Middle frontal gyrus (tissue), 1 donor: ENCODE results near the gene EHF.
"Not testable (repeated sequence)": the region's sequence is repeated elsewhere in the genome, so short reads cannot be mapped to it uniquely, and the experiment has no call there.

Experiments
- DNase-seq: peaks from one replicate; pipeline ENCODE4 v3.0.0-alpha.2; 2015; ENCODE audit warnings: low spot score; ENCODE audit errors: extremely low spot score

Gene EHF

DNA sequence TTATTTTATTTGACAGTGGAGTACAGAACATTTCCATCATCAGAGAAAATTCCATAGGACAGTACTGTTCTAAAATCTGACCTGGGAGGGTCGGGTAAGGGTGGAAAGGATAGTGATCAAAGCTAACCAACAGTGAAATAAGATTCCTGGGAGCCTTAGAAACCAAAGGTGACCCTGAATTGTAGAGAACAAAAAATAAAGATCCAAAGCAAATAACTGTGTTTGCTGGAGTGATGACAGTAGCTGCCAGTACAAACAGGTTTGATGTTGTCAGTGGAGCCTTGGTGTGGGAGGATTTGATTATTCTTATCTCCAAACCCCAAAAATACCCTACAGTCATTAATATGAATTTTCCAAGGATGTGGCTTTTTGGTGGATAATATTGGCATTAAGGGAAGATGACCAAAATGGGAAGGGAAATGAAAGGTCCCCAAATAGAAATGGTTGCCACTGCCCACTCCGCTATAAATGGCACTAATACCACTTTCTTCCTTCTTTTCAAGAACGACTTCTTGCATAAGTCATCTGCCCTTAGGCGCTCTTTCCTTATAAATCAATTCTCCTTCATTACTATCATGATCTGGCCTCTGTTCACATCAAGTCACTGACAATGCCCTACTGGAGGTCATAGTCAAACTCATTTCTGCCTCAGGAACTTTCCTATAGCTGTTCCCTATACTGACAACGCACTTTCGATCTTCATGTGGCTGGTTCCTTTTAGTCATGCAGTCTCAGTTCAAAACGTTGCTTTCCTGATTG, 44.4 kb downstream of the EHF start:
- DNase-seq = no peak

DNA sequence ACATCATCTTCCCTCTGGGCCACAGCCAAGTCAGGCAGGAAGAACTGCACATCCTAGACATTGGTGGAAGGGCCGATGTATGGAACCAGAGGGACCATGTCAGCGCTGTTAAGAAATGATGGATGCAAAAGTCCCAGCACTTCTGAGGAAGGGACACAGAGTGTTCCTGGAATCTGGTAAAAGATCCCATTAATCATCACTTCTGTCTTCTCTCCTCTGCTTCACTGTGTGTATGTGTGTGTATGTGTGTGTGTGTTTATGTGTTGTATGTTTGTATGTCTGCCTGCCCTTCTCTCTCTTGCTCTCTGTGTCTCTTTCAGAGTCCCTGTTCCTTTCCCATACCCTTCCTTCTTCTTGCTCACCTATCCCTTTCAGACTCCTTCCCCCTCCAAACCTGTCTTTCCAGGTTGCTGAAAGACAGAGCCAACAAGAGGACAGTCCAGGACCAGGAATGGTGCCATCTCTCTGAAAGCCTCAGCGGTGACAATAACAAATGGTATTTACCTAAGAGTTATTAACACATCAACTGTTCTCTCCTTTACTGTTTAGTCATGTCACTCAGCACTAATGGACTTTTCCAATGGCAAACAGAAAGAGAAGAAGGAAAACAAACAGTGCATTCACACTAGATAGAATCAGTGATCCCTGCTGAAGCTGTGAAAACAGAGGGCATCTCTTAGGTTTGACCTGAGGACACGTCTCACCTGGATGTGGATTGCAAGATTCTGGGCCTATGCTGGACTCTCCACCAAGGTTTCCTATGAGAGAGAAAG, 47.1 kb downstream of the EHF start:
- DNase-seq = no peak

DNA sequence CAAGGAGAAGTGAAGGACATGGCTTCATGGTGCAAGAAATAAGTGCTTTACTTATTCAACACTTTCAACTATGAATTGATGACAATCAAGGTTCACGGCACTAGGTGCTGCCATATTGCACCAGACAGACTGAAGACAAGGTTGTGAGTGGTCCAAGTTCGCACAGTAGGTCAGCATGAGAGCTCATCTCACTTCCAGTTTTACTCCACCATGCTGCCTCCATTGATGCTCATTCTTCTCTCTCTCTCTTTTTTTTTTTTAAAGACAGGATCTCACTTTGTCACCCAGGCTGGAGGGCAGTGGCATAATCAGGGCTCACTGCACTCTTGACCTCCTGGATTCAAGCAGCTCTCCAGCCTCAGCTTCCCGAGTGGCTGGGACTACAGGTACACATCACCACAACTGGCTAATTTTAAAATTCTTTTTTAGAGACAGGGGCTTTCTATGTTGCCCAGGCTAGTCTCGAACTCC, 47.7 kb downstream of the EHF start:
- no peak for DNase-seq

DNA sequence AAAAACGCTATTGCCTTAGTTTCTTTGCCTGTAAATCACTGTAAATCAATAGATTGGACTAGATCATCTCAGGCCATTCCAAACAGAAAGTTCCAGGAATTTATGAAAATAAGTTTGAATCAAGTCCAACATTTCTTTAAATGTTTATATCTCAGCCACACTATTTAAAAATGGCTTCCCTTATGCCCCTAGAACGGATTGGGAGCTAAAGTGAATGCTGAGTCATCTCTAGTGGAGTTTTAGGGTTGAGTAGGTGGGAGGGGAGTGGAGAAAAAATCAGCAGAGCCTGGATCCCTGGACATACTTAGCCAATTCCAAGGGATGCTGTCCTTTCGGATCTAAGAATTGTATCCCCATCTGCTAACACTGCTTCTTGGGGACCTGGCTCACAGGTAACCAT, 48.6 kb downstream of the EHF start:
- DNase-seq = no peak

DNA sequence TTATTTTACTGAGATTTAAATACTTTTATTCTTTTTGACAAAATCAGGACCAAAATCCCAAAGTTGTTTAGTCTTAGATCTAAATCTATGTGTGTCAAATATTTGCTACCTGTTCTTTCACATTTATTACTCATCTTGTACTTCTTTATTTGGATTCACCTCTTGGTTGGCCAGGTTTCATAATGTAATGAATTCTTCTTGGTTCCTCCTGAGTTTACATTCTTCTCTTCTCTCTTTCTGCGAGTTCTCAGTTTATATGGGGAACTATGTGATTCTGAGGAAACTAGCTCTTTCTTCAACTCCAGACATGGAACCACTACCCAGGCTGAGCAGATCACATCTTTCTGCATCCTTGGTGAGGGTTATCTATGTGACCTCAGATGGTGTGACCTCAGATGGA, 50.2 kb downstream of the EHF start:
- no peak for DNase-seq

DNA sequence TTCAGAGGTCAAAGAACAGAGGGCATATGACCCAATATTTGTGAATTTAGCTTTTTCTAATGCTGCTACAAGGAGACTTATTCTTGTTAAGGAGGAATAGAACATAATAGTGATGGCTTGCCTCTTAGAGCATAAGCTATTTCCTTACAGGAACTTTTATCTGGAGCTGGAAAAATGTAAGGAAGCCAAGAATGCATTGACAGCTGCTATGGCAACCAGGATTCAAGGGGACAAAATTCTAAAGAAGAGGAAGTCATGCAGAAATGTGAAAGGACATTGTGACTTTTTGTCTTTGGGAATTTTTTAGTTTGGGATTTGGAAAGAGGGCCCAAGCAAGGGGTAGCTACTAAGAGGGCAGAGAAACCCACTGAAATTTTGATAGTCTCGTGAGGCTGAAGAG, 51.1 kb downstream of the EHF start:
- DNase-seq = no peak

DNA sequence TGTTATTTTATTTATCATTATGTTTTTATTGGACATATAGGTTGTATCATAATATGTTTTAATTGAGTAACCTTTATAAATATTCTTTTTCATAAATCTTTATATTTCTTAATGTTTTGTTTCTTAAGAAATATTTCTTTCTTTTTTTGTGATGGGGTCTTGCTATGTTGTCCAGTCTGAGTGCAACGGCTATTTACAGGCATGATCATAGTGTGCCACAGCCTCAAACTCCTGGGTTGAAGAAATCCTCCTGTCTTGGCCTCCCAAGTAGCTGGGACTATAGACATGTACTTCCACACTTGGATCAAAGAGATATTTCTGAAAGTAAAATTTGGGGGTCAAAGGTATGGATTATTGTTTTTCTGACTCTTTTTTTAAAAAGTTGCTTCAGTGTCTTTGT, 53.1 kb downstream of the EHF start:
- DNase-seq = no peak

DNA sequence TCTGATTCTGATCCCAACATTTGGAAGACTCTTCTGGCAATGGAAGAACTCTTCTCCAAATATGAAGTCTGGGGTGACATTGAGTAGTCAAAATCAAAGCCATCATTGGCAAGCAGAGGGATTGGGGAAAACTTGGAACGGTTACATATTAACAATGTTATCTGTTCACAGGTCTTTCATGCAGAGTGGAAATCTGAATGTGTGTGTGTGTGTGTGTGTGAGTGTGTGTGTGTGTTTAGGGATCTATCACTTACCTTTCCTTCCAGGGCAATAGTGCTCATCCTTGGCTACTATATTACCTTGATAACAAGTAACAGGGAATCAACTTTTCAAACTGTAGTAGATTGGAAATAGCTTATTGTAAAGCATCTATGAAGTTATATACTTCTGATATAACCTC, 55.3 kb downstream of the EHF start:
- DNase-seq = no peak

DNA sequence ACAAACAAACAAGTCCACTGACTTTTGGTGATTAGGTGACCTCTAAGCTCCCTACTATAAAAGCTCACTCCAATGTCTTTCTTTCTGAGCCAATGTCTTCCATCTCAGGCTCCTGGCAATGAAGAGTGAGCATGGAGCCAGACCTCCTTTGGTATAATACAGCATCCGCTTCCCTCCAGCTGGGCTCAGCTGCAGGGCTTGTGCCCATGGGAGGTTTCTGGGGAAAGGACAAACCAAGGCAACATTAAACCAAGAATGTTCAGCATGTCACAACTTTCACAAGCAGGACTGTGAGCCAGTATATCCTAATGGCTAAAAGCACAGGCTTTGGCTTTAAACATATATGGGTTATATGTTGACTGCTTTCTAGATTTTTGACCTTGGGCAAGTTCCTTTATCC, 58.8 kb downstream of the EHF start:
- no peak for DNase-seq

DNA sequence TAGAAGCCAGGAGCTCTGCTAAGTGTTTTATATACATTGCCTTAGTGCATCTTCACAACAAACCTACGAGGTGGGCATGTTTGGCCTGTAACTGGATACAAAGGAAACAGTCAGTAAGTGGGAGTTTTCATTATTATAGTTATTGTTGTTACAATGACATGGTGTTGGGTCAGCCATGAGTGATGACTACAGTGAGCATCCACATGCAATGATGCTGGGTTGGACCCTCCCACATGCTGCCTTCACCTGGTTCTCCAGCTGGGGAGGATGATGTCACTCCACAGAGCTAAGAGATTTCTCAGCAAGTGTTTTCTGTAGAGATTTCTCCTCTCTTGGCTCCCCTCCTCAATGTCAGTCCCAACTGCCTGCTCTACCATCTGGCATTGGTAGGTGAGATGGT, 59.3 kb downstream of the EHF start:
- DNase-seq = no peak

DNA sequence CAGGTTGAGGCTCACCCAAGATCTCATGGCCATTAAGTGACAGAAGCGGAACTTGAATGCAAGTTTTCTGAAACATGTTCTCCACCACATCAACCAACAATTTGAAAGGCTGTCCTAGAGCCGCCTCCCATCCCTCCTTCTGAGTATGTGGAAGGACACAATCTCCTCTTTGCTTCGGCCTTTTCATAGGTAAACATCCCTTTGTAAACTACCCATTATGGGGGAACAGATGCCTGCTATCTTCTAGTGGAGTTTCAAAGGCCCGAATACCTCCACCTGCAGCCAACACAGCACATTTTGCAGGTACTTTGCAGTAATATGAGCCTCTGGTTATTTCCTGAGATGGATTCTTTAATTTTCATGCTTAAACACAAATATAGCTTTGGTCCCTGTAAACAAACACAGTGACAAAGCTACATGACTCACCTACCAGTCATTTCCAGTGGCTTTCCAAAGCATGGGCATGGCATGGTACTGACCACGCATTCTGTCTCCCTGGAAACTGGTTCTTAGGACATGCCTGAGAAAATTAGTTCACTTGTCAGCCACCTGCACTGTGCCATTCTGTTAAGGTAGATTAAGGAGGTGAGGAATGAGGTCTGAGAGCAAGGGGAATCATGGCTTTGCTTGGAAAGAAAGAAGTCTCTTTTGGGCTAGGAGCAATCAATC, 60.2 kb downstream of the EHF start:
- no peak for DNase-seq

DNA sequence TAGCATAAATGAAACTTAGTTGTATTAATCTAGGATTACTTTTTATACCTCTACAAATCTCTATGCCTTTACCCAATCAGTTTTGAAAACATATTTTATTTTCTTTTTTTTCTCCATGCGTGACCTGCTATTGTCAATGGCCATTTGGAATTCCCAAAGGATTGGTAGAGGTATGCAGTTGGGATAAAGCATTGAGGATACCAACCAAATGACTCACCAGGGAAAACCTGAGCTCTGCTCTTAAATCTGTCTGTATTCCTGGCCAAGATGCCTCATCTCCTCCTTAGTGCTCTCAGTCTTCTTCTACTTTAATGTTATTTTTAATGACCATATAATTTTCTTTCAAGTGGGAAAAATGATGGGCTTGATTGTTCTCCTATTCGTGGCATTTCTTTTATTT, 61.9 kb downstream of the EHF start:
- DNase-seq = no peak

DNA sequence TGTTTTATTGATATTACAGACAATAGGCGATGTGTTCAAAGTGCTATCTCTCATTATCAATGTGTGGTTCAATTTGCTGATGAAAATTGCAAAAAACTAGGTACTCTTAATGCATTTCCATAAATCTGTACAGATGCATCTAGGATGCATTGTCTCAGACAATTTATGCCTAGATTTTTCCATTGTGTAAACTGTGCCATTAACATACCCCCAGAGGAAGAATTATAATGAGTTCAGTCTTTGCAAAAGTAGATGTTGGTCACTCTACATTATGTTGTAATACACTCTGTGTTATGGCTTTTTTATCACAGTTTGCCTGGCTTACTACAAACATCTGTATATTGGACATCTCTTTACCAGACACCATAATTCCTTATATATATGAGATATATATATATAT, 62.5 kb downstream of the EHF start:
- DNase-seq = no peak

DNA sequence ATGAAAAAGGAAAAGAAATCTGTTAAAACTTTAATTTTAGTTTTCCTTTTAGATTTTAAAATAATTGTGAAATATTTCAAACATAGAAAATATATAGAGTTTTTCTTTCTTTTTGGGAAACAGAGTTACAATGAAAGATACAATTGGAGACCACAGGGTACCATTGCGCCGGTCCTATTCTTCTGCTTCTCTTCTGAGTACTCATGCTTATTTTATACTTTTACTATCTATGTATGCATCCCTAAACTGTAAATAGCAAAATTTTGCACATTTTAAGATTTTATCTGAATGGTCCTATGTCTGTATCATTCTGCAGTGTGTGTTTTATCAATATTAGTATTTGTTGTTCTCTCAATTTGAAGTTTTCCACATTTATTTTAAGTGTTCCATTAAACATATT, 65.0 kb downstream of the EHF start:
- no peak for DNase-seq

DNA sequence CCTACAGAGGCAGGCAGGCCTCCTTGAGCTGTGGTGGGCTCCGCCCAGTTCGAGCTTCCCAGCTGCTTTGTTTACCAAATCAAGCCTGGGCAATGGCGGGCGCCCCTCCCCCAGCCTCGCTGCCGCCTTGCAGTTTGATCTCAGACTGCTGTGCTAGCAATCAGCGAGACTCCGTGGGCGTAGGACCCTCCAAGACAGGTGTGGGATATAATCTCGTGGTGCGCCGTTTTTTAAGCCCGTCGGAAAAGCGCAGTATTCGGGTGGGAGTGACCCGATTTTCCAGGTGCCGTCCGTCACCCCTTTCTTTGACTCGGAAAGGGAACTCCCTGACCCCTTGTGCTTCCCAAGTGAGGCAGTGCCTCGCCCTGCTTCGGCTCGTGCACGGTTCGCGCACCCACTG, 71.4 kb downstream of the EHF start:
- not testable (repeated sequence) for DNase-seq

DNA sequence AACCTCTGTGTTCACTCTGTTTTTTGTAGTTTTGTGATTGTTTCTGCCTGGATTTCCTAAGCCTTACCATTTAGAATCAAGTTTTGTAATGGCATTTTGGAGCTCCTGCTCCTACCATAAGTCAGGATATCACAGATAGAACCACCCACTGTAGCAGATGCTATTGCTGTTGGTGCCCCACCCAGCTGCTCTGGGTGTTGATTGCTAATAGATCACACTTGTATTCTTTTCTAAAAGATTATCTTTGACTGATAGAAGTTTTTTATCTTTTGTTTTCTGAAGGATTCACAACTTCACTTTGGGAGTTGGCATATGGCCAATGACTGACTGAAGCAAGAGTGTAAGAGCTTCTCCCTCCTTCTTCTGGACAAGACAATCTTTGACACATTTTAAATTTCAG, 76.0 kb downstream of the EHF start:
- no peak for DNase-seq

DNA sequence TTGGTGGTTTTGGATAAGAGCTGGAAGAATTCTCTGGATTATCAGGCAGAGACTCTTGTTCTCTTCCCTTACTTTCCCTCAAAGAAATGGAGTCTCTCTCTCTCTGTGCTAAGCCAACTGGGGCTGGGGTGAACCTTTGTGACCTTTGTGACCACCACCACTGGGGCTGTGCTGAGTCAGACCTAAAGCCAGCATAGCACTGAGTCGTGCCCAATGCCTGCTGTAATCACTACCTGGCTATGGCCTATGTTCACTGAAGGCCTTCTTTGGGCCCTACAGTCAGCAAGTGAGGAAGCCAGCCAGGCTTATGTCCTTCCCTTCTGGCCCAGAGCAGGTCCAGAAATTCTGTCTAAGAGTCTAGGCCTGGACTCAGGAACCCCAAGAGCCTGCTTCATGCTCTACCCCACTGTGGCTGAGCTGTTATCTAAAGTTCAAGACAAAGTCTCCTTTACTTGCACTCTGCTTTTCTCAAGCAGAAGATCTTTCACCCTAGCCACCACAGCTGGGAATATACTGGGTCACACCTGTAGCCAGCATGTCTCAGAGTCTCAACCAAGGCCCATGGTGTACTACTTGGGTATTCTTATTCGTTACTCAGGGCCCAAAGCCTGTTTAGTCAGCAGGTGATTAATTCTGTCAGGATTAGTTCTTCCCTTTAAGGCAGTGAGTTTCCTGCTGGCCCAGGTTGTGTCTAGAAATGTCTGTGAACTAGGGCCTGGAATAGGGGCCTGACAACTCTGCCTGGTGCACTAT, 86.0 kb downstream of the EHF start:
- no peak for DNase-seq

DNA sequence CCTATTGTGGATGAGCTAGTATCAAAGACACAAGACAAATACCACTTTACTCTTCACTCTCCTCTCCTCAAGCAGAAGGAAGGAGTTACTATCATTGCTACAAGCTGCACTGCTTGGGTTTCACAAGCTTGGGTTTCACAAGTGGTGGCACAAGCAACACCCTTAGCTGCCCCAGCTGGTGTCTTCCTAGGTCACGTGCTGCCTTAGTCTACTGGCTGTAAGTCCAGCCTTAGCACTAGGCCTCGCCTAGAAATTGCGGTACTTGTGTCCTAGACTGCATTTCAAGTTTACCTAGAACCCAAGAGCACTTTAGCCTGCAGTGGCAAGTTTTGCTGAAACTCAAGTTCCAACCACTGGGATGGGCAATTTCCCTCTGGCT, 86.6 kb downstream of the EHF start:
- DNase-seq = no peak
